Measurements from ENCODE around the gene SCN8A.

Gene SCN8A

DNA sequence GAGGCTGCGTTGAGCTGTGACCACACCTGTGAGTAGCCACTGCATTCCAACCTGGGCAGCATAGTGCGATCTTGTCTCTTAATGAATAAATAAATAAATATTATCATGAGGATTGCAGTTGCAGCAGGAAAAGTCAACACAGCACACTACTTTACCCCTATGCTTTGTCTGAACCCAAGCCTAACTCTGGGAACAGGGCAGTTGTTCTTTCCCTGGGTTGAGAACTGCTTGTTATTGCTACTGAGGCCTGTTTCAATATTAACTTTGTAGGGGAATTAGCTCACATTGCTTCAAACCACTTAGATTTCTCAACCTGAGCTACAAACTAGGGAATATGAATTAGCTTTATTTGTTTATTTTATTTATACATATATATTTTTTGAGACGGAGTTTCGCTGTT, 102.5 kb downstream of the SCN8A start:
- Histone ChIP-seq H3K9me3 (no peaks in the 10 kb centered on the region), H3K4me3 (no peak overlapping the region), H3K4me1 (no peaks in the 10 kb centered on the region), H3K27ac (no peak overlapping the region), H3K27me3 (peaks cover 0 to 4% of the 10 kb centered on the region in 2 donors), H3K36me3 (no peaks in the 10 kb centered on the region)
- intact Hi-C loops (cut with DNase I; ENCODE audit: low total_unique reads), result no loop called here
- TF ChIP-seq, protein P1, sequence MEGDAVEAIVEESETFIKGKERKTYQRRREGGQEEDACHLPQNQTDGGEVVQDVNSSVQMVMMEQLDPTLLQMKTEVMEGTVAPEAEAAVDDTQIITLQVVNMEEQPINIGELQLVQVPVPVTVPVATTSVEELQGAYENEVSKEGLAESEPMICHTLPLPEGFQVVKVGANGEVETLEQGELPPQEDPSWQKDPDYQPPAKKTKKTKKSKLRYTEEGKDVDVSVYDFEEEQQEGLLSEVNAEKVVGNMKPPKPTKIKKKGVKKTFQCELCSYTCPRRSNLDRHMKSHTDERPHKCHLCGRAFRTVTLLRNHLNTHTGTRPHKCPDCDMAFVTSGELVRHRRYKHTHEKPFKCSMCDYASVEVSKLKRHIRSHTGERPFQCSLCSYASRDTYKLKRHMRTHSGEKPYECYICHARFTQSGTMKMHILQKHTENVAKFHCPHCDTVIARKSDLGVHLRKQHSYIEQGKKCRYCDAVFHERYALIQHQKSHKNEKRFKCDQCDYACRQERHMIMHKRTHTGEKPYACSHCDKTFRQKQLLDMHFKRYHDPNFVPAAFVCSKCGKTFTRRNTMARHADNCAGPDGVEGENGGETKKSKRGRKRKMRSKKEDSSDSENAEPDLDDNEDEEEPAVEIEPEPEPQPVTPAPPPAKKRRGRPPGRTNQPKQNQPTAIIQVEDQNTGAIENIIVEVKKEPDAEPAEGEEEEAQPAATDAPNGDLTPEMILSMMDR (IDR thresholded peaks at IDR 0.05), result no peak
- DNase-seq, result no peak

DNA sequence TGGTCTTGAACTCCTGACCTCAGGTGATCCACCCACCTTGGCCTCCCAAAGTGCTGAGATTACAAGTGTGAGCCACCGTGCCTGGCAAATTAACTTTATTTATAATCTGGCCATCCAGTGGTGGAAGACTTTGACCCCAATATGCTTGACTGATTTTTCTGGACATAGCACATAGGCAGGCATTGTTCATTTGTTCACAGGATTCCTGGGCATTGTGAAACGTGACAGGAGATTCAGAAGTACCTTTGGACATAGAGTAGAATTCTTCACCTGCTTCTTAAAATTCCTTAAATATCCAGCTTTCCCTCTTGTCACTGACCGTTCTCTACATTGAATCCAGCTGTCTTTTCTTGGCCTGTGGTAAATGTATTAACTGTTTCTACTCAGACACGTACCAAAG, 103.1 kb downstream of the SCN8A start:
- Histone ChIP-seq H3K27me3 (peaks cover 0 to 4% of the 10 kb centered on the region in 2 donors), H3K36me3 (no peaks in the 10 kb centered on the region), H3K4me3 (no peak overlapping the region), H3K4me1 (no peaks in the 10 kb centered on the region), H3K27ac (no peak overlapping the region), H3K9me3 (no peaks in the 10 kb centered on the region)
- TF ChIP-seq, protein P1 (IDR thresholded peaks at IDR 0.05), result no peak
- DNase-seq, result no peak
- intact Hi-C loops (cut with DNase I; ENCODE audit: low total_unique reads), result no loop called here

DNA sequence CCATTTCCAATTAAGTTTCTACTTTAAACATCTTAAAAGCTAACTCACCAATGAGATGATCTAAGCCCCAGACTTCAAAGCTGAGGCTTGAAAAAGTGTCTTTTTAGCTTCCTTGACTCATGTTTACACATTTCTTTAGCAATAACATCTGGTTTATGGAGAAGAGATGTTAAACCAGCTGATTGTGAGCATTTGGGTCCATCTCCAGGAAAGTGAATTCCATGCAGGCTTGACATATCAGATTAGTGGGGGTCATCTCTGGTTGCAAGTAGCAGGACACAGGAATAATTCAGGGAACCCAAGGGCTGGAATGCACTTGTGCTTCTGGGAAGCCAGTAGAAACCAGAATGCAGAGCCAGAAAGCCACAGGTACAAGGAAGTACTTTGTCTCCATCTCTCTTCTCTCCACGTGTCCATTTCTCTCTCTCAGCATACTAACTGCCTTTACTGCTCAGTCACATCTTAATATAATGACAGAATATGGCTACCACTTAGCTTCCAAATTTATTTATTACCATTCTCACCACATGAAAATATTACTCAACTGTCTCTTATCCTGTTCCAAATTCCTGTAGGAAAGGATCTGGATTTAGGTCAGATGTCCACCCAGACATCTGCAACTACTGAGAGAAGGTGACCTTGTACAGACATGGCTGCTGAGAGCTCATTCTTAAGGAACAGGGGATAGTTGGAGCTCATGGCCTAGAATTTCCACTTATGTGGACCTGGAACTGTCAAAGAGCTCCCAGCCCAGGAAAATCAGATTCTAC, 104.4 kb downstream of the SCN8A start:
- Histone ChIP-seq H3K27me3 (peaks cover 0 to 4% of the 10 kb centered on the region in 2 donors), H3K4me3 (no peak overlapping the region), H3K36me3 (no peaks in the 10 kb centered on the region), H3K4me1 (no peaks in the 10 kb centered on the region), H3K9me3 (no peaks in the 10 kb centered on the region), H3K27ac (no peak overlapping the region)
- TF ChIP-seq, protein P1 (IDR thresholded peaks at IDR 0.05), result no peak
- DNase-seq, result no peak
- intact Hi-C loops (cut with DNase I; ENCODE audit: low total_unique reads), result no loop called here

DNA sequence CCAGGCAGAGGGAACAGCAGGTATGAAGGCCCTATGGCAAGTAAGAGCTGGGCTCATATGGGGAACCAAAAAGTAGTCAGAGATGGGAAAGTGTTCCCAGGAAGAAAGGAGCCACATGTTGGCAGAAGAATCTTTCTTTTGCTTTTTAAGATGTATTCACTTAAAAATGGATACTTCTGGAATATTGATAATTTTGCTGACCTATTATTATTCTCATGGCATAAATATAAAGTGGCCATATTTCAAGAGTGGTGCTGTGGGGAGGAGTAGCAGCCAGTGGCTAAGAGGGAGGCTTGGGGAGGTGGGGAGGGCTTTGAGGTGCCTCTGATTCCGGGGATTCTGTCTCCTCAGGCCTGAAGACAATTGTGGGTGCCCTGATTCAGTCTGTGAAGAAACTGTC, 108.2 kb downstream of the SCN8A start:
- intact Hi-C loops (cut with DNase I; ENCODE audit: low total_unique reads), result no loop called here
- H3K27ac ChIP-seq, result no peak overlapping the region
- no peaks in the 10 kb centered on the region for H3K4me1 ChIP-seq
- H3K4me3 ChIP-seq, result no peak overlapping the region
- TF ChIP-seq, protein P1 (IDR thresholded peaks at IDR 0.05), result no peak
- no peaks in the 10 kb centered on the region for H3K36me3 ChIP-seq
- no peak for DNase-seq
- H3K9me3 ChIP-seq, result no peaks in the 10 kb centered on the region
- H3K27me3 ChIP-seq, result peaks cover 0 to 4% of the 10 kb centered on the region in 2 donors

DNA sequence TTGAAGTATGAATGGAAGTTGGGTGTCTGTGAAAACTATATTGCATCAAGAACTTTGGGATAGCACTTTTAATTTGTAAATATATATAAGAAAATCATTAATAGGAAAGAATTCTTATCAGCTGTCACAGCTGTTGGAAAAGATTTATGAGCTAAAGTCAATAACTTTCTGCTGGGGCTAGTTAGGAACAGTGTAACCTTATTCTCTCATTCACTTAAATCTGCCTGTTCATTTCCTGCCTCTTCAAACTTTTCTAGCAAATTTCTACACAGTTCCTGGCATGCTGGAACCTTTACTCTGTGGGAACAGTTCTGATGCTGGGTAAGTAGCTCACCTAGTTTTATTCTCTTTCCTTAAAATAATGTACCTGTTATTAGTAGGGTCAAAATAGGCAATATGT, 109.9 kb downstream of the SCN8A start:
- intact Hi-C loops (cut with DNase I; ENCODE audit: low total_unique reads), result no loop called here
- H3K27me3 ChIP-seq, result no peaks in the 10 kb centered on the region
- H3K36me3 ChIP-seq, result no peaks in the 10 kb centered on the region
- TF ChIP-seq, protein P1 (IDR thresholded peaks at IDR 0.05), result no peak
- no peaks in the 10 kb centered on the region for H3K4me1 ChIP-seq
- H3K4me3 ChIP-seq, result no peak overlapping the region
- no peak overlapping the region for H3K27ac ChIP-seq
- no peaks in the 10 kb centered on the region for H3K9me3 ChIP-seq
- no peak for DNase-seq
